Measurements from ENCODE around the gene GALK1. TPM values are rescaled to one million over a fixed set of nuclear protein-coding genes. Genes with fewer than 3 reads are reported as not detected.
A peak's percentile ranks its signal among the peaks of the same experiment; 100 is the strongest.

Gene GALK1
- total and polyA plus RNA-seq, 12 donors = 5.2 to 44.6 (median 15.3) TPM

DNA sequence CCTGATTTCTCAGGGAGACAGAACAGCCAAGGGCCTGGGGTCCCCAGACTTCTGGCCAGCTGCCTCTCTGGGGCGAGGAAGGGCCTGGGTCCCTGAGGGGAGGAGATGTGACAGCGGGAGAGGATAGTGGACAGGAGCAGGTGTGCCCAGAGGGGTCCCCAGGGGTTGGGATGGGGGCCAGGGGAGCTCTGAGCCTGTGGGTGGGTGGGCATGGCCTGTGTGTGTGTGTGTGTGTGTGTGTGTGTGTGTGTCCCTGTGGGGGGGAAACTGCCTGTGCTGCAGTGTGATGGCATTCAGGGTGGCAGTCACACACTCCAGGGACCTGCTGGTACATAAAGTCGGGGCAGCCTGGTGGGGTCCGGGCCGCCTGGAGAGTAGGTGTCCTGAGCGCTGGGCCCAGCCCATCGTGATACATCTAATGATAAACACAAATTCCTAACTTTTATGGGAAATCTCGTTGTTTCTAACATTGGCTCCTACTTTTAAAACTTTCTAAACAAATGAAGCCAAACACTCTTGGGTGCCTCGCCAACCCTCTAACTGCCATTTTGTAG, 42.4 kb downstream of the GALK1 start:
- no peak for DNase-seq
- no peak for ATAC-seq
- peak overlapping the region in 9 of 10 donors; percentile 6 to 55 (median 53) for H3K4me3 ChIP-seq
- H3K27me3 ChIP-seq = peaks cover 6 to 44% (median 24%) of the 10 kb centered on the region in 7 donors
- peaks cover 0 to 26% (median 10%) of the 10 kb centered on the region in 9 donors for H3K4me1 ChIP-seq
- TF ChIP-seq, protein P1, sequence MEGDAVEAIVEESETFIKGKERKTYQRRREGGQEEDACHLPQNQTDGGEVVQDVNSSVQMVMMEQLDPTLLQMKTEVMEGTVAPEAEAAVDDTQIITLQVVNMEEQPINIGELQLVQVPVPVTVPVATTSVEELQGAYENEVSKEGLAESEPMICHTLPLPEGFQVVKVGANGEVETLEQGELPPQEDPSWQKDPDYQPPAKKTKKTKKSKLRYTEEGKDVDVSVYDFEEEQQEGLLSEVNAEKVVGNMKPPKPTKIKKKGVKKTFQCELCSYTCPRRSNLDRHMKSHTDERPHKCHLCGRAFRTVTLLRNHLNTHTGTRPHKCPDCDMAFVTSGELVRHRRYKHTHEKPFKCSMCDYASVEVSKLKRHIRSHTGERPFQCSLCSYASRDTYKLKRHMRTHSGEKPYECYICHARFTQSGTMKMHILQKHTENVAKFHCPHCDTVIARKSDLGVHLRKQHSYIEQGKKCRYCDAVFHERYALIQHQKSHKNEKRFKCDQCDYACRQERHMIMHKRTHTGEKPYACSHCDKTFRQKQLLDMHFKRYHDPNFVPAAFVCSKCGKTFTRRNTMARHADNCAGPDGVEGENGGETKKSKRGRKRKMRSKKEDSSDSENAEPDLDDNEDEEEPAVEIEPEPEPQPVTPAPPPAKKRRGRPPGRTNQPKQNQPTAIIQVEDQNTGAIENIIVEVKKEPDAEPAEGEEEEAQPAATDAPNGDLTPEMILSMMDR (IDR thresholded peaks at IDR 0.05) = no peak
- WGBS, 2 donors = 92 to 94% methylated on average over 9 of the region's 9 CpGs
- H3K27ac ChIP-seq = peak overlapping the region in 9 of 10 donors; percentile 20 to 79 (median 61)
- no peaks in the 10 kb centered on the region for H3K9me3 ChIP-seq
- intact Hi-C loops (cut with DNase I) = loop anchor here in 1 of 10 donors (5.0 kb wide), 1 partner anchor 35 kb away; no protein-coding TSS in a partner anchor
- H3K36me3 ChIP-seq = peaks cover 0 to 13% (median 0%) of the 10 kb centered on the region in 9 donors

DNA sequence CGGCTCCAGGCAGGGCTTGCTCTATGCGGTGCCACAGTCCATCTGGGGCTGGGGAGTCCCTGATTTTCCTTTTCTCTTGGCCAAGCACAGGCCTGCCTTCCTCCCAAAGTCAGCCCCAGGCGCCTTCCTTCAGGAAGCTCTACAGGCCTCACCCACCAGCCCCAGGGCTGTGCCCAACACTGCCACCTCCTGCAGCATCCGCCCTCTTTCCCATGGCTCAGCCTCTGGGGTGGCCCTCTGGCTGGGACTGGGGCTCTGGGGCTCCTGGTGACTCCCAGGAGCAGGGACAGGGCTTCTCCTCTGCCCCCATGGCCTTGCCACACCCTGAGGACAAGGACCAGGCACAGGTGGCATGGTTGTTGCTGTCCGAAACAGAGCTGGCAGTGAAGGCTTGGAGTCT, 42.9 kb downstream of the GALK1 start:
- intact Hi-C loops (cut with DNase I) = loop anchor here in 1 of 10 donors (5.0 kb wide), 1 partner anchor 35 kb away; no protein-coding TSS in a partner anchor
- TF ChIP-seq, protein P1 (IDR thresholded peaks at IDR 0.05) = no peak
- no peak for DNase-seq
- no peaks in the 10 kb centered on the region for H3K9me3 ChIP-seq
- peak overlapping the region in 8 of 10 donors; percentile 20 to 79 (median 62) for H3K27ac ChIP-seq
- H3K4me3 ChIP-seq = peak overlapping the region; percentile 6 to 55 (median 52)
- peak in 6 of 8 donors; percentile 29 to 50 (median 46) for ATAC-seq
- H3K27me3 ChIP-seq = peaks cover 6 to 45% (median 24%) of the 10 kb centered on the region in 7 donors
- H3K4me1 ChIP-seq = peaks cover 0 to 26% (median 10%) of the 10 kb centered on the region in 9 donors
- H3K36me3 ChIP-seq = peaks cover 0 to 13% (median 0%) of the 10 kb centered on the region in 9 donors
- WGBS, 2 donors = 86 to 88% methylated on average over 5 of the region's 5 CpGs

DNA sequence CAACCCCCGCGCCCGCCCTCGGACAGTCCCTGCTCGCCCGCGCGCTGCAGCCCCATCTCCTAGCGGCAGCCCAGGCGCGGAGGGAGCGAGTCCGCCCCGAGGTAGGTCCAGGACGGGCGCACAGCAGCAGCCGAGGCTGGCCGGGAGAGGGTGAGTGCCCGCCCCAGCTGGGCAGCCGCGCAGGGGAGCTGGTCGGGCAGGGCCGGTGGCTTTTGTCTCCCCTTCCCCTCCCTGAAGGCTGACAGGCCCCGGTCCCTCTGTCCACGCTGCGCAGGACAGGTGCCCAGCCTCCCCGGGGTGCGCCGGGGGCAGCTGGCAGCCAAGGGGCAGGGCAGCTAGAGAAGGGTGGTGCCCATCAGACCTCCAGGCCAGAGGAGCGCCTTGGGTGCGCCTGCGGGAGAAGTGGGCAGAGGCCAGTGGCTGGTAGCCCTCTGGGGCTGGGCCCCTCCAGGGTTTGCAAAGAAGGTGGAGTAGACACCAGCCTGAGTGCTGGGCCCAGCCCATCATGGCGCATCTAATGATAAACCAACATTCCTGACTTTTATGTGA, 43.5 kb downstream of the GALK1 start:
- H3K27me3 ChIP-seq = peaks cover 6 to 45% (median 24%) of the 10 kb centered on the region in 7 donors
- ATAC-seq = peak in 5 of 8 donors; percentile 5 to 39 (median 11)
- H3K36me3 ChIP-seq = peaks cover 0 to 12% (median 0%) of the 10 kb centered on the region in 9 donors
- peak overlapping the region in 9 of 10 donors; percentile 33 to 79 (median 61) for H3K27ac ChIP-seq
- no peaks in the 10 kb centered on the region for H3K9me3 ChIP-seq
- peaks cover 0 to 26% (median 10%) of the 10 kb centered on the region in 9 donors for H3K4me1 ChIP-seq
- H3K4me3 ChIP-seq = peak overlapping the region; percentile 10 to 55 (median 52)
- WGBS, 2 donors = 20 to 30% methylated on average over 28 to 33 of the region's 33 CpGs
- no peak for DNase-seq
- intact Hi-C loops (cut with DNase I) = loop anchor here in 1 of 10 donors (5.0 kb wide), 1 partner anchor 34 kb away; no protein-coding TSS in a partner anchor
- TF ChIP-seq, protein P1 (IDR thresholded peaks at IDR 0.05) = no peak

DNA sequence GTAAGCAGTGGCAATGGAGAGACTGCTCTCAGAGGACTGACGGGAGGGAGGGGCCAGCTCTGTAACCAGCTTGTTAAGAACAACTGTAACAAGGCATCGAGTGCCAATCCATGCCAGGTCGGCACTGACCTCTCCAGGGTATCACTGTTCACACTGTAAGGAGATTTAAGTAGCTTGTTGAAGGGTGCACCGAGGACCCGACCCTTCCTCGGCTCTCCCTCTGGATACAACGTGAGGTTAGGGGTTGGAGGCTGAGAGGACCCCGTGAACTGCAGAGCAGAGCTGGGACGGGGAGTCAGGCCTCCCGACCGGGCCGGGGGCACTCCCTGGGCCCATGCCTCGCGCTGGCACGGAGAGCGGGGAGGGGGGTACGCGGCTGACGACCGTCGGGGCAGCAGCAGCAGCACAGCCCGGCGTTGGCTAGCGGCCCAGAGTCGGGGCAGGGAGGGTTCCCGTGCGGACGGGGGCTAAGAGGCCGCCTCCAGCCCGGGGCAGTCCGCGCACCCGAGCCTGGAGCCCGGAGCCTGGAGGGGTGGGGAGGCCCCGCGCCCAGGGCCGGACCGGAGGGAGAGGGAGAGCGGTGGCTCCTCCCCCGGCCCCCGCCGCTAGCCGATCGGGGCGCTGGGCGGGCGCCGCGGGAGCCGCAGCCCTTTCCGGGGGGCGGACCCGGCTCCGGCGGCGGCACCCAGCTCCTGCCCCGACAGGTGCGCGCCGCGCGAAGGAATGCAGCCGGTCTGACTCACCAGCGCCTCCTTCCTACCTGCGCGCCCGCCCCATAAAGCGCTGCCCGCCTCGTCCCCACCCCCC, 44.1 kb downstream of the GALK1 start, which contains the start of gene ITGB4:
Gene ITGB4 (plus strand): TSS at position 804 of the 807 bp plus-strand sequence. CDS start 3,245 bp downstream, outside the sequence.
- DNase-seq (peak in 1 of 2 donors; percentile 49), ATAC-seq (peak; percentile 49 to 84 (median 56))
- Histone ChIP-seq H3K4me1 (peaks cover 0 to 26% (median 10%) of the 10 kb centered on the region in 9 donors), H3K9me3 (no peaks in the 10 kb centered on the region), H3K4me3 (peak within 1 kb of the TSS; percentile 10 to 55 (median 52)), H3K27me3 (peaks cover 6 to 45% (median 26%) of the 10 kb centered on the region in 7 donors), H3K27ac (peak within 1 kb of the TSS in 9 of 10 donors; percentile 39 to 79 (median 61)), H3K36me3 (peaks cover 0 to 5% (median 0%) of the 10 kb centered on the region in 9 donors)
- 3 to 4% methylated on average over 36 to 70 of the region's 70 CpGs for WGBS, 2 donors
- TF ChIP-seq, protein P1 (IDR thresholded peaks at IDR 0.05) = no peak
- intact Hi-C loops (cut with DNase I) = loop anchor here in 1 of 10 donors (5.0 kb wide), 1 partner anchor 34 kb away; no protein-coding TSS in a partner anchor
